ENCODE results near the gene ZNF688.
A peak's percentile ranks its signal among the peaks of the same experiment; 100 is the strongest.
"Not testable (repeated sequence)": the region's sequence is repeated elsewhere in the genome, so short reads cannot be mapped to it uniquely, and the experiment has no call there.

ZNF688 gene

DNA sequence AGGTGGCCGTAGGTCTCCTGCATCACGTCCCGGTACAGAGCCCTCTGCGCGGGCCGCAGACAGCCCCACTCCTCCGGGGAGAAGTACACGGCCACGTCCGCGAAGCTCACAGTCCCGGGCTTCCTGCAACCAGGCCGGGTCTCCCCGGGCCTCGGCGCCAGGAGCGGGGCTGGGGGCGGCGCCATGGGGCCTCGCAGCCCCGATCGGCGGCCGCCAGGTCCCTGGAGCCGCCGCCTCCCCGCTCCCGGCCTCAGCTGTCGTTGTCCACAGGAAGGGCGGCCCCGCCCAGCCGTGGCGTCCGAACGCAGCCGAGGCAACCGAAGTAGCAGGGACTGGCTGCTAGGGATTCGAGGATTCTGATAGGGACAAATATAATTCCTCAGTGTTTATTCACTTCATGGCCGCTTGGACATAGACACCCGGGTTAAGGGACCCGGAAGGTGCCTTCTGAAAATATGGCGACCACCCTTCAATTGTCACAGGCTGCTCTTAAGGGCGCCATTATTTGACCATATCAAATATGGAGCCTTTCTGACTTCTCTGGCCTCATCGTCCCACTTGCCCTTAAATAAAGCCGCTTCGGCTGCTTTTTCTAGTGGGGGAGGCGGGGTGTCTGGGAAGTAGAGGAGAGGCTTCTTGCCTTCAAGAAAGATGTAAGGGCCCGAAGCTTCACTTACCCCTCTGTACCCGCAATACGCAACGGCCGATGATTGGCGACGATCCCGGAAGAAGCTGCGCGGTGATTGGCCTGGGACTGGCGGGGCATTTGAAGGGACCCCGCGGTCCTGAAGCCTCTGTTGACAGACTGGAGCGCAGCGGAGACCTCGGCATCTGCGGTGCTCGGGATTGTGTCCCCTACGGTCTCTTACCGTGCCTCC lies at the start of gene ZNF688:
Gene ZNF688 (minus strand): TSS at position 270 of the 878 bp plus-strand sequence. CDS start 85 bp downstream, at position 185.
- peak; percentile 86 to 91 (median 86) for DNase-seq (ENCODE audit: low read depth in 3 of 3)

DNA sequence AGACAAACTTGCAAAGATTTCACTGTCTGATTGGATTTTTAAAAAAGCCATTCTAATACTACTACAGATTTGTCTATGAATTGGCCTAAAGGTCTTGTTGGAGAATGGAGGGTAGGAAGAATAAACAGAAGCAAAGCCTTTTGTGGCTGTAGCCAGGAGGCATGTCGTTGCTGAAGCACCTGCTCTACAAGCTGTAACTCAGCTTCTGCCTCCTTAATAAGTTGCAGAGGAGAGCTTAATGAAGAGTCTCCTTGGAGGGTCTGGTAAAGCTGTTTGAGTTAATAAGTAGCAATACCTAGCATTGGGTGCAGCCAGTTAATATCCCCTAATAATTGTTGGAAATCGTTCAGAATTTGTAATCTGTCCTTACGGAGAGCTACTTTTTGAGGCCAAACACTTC lies 48.7 kb upstream of the ZNF688 start:
- DNase-seq (ENCODE audit: low read depth in 3 of 3): no peak

DNA sequence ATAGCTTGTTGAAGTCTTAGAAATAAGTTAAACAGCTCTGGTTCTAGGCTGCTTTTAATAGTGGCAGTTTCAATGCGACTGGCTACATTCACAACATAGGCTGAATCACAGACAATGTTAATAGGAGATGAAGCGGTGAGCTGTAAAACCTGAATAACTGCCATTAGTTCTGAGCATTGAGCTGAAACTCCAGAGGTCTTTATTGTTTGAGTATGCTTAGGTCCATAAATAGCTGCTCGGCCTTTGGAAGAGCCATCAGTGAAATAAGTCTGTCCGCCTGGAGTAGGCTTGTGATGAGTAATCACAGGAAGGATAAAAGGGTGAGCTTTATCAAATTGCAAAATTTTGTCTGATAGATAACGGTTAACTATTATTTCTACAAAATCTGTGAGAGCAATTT lies 48.1 kb upstream of the ZNF688 start:
- no peak for DNase-seq (ENCODE audit: low read depth in 3 of 3)

DNA sequence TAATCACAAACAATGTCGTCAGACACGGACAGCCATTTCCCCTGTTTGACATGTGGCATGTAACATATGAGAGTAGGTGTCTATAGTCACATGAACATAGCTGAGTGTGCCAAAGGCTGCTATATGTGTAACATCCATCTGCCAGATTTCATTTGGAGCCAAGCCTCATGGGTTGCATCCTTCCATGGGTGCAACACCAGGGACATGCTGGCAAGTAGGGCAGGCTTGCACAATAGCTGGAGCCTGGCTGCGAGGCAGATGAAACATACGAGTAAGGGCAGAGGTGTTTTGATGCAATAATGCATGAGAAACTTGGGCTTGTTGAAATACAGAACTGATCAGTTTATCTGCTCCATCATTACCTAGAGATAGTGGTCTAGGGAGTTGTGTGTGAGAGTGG lies 47.7 kb upstream of the ZNF688 start:
- DNase-seq (ENCODE audit: low read depth in 3 of 3): no peak

DNA sequence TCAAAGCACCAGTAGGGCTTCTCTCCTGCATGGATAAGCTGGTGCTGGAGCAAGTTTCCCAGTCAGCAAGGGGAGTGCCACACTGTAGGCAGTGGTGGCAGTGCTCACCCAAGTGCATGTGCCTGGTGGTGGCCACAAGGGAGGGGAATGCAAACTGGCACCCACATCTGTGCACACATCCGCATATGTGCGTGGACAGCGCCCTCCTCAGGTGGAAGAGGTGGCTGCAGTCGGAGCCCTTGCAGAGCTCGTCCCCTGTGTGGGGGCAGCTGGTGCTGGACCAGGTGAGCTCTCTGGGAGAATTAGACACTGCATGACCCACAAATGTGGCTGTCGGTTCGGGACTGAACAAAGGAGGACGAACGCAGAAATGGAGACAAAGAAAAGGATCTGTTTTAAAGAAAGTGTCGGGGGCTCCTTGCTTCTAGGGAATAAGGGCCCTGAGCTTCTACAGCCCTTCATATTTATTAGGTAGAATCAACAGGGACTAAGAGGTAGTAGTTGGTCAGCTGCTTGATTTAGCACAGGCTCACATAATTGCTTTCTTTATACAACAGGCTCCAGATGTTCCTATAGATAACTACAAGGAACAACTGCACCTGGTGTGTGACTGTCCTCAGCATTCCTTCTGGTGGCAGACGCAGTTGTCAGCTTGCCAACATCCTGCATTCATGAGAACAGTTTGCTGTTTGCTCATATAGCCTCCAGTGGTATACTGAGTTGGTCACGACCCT lies 44.0 kb upstream of the ZNF688 start:
- peak; percentile 52 to 83 (median 54) for DNase-seq (ENCODE audit: low read depth in 3 of 3)

DNA sequence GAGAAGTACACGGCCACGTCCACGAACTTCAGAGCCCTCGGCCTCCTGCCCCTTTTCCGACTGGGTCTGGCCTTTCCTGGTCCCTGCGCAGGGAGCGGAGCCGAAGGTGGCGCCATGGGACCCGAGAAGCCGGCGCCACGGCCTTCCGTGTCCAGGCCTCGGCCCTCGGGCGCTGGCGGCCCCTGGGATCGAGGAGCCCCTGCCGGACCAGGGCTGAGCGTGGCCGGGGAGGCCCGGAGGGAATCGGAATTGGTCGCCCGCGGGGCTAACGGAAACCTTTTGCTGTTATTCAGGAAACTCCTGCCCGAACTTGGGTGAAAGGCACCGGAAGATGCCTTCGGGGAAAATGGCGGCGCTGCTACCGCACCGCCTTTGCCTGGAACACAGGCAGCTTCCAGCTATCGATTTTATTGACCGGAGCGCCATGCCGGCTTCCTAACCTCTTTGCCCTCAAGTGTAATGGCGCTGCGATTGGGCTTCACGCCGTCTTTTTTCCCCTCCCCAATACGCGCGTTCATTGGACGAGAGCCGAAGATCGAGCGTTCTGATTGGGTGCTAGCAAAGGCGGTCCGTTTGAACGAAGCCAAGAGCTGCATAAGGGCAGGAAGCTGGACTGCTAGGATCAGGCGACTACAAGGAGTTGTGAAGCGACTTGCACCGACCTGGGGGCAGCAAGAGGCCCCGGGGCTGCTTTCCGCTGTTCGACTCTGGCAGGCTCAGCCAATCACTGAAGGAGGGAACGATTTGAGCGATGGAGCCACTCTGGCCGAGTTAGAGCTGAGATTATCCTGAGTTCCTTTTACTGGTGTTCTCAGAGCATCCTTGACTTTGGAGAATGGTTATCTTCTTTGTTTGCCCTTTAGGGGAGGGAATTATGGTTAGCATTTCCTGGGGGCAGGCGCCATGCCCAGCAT lies 38.7 kb upstream of the ZNF688 start, which contains the start of gene ZNF689:
Gene ZNF689 (minus strand): TSS at position 464 of the 914 bp plus-strand sequence. CDS start 348 bp downstream, at position 116.
- peak; percentile 85 to 93 (median 93) for DNase-seq (ENCODE audit: low read depth in 3 of 3)

DNA sequence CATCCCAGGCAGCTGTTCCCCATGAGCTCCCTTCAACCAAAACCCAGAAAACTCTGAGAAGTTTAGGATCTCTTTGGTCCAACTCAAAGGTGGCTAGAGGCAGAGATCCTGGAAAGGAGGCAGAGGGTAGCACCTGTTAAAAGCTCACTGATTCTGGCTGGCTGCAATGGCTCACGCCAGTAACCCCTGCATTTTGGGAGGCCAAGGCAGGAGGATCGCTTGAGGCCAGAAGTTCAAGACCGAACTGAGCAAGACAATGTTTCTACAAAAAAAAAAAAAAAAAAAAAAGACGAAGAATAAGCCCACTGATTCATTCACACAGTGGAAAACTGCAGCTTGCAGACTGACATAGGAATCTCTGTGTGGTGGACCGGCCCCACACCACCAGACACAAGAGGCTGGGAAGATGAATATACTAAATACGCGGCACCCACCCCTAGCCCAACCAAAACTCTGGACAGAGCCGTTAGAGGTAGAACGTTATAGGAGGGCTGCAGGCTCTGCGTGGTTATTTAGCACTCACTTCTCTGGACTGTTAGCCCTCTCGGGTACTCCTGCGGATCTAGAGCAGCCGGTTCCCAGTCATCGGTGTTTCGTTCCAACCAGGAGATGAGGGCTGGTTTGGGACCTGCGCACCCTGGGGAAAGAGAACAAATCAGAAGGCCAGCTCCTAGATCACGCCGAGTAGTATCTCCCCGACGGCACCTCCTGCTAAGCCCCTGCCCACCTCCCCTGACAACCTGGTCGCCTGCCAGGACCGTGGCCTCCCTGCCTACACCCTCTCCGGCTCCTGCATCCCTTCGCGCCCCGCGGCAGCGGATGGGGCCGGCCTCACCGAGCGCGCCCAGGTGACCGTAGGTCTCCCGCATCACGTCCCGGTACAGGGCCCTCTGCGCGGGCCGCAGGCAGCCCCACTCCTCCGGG lies 37.8 kb upstream of the ZNF688 start:
- DNase-seq (ENCODE audit: low read depth in 3 of 3): peak in 1 of 3 experiments; percentile 46

DNA sequence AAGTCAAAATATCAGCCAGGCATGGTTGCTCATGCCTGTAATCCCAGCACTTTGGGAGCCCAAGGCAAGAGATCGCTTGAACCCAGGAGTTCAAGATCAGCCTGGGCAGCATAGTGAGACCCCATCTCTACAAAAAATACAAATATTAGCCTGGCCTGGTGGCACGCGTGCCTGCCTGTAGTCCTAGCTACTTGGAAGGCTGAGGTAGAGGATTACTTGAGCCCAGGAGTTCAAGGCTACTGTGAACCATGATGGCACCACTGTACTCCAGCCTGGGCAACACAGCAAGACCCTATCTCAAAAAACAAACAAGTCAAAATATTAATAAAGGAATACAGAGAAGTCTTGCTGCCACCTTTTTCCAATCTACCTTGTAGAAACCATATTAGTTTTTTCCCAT lies 34.5 kb upstream of the ZNF688 start:
- DNase-seq (ENCODE audit: low read depth in 3 of 3): no peak

DNA sequence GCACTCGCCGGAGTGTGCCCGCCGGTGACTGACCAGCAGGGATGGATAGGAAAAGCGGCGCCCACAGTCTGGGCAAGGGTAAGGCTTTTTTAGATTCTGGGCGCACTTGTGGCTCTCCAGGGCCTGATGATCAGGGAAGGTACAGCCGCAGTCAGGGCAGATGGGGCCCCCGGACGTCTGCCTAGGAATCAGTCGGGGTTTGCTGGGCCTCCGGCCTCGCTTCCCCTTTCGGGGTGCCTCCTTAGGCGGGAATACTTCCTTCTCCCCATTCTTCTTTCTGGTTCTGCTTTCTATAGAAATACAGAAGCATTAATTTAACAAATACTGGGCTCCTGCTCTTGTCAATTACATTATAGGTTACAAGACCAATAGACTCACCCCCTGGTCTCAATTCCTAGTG lies 33.6 kb upstream of the ZNF688 start:
- no peak for DNase-seq (ENCODE audit: low read depth in 3 of 3)

DNA sequence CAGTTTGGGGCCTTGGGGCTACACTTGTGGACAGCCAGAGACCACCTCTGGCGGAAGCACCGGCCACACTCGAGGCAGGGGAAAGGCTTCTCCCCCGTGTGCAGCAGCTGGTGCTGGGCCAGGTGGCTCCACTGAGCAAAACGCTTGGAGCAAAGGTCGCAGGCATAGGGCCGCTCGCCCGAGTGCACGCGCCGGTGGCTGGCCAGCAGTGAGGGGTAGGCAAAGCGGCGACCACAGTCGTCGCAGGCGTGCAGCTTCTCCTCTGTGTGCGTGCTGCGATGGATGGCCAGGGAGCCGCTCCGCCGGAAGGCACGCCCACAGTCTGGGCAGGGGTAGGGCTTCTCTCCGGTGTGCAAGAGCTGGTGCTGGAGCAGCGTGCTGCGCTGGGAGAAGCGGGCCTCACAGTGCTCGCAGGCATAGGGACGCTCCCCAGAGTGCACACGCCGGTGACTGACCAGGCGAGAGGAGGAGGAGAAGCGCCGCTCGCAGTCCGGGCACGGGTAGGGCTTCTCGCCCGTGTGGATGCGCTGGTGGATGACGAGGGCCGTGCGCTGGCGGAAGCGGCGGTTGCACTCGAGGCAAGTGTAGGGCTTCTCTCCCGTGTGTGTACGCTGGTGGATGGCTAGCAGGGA lies 32.9 kb upstream of the ZNF688 start:
- no peak for DNase-seq (ENCODE audit: low read depth in 3 of 3)

DNA sequence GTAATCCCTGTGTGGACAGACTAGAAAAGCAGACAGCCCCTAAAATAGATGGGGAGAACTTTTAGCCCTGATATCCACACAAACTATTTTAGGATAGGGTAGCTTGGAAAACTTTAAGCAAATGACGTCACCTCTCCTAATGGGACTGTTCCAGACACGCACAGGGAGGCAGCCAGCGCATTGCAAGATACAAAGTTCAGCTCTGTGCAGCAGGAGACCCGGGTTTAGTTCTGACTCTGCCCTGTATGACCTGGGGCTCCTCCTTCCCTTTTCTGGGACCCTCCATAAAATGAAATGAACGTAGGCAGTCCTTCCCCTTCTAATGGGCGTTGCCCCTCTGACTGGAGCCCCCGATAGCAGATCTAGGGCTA lies 32.4 kb upstream of the ZNF688 start:
- no peak for DNase-seq (ENCODE audit: low read depth in 3 of 3)

DNA sequence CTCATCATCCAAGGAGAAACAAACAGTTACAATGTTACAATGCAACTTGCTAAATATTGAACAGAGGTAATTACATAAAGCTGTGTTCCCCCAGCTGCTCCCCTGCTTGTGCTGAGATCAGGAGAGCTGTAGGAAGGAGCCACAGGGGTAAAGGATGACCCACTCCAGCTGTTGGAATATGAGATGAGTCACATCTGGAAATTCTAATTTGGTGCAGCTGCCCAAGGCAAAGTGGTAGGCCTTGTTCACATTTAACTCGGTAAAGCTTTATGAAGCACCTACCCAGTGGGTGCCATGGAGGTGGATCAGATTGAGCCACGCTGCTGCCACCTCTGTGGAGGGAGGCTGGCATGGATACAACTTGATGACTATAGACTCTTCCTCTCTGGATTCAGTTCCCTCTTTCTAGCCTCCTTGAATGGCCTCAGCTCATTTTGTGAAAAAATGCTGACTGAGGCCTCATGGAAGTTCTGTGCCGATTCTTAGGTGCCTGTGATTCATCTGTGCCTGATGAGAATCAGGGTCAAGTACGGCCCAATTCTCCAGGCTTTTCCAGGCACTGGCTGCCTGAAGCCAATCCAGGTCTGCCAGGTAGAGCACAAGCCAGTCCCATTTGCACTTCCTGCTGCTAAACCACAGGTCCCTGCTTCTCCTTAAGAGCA lies 31.2 kb upstream of the ZNF688 start:
- no peak for DNase-seq (ENCODE audit: low read depth in 3 of 3)

DNA sequence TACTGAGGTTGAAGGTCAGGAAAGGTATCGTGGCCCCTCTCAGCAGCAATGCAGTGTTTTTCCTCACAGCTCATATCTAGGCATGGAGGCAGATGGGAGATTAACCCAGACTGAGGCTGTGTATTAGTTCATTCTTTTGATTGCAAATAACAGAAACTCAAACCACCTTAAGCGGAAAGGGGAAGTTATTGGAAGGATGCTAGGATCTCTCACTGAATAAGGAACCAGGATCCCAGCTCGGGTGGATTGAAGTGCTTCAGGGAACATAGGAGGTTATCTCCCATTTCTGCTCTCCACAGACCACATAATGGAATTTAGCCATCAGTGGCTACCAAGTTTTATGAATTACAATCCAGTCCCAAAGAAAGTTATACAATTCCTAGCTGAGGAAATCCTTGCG lies 30.5 kb upstream of the ZNF688 start:
- DNase-seq (ENCODE audit: low read depth in 3 of 3): no peak

DNA sequence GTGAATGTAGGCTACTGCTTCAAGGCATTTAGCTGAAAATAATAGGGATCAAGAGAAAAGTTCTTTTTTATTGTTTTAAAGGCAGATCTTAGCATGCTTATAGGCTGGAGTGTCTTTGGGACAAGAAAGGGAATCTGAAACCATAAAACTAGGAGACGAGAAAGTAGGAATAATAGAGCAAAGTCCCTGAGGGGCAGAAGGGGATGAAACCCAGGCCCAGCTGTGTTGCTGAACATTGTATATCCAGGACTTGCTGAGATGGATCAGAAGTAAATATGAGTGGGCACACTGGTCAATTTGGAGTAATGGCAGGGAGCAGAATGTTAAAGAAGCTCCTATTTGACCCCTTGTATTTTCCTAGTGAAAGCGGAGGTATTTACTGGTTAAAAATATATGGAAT lies 29.4 kb upstream of the ZNF688 start:
- DNase-seq (ENCODE audit: low read depth in 3 of 3): no peak

DNA sequence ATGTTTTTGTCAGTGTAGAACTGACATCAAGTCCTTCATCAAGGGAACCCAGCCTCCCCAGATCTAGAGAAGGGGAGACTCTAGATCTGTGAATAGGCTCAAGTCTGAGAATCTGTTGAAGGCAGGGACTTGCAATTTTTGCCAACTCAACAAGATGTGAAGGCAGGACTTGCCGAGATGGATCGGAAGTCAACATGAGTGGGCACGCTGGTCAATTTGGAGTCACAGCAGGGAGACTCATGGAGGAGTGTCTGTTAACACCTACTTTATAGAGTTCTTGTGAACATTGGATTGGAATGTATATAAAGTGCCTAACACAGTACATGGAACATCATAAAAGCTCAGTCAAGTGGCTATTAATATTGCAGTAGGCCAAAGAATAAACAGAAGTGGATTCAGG lies 28.7 kb upstream of the ZNF688 start:
- no peak for DNase-seq (ENCODE audit: low read depth in 3 of 3)

DNA sequence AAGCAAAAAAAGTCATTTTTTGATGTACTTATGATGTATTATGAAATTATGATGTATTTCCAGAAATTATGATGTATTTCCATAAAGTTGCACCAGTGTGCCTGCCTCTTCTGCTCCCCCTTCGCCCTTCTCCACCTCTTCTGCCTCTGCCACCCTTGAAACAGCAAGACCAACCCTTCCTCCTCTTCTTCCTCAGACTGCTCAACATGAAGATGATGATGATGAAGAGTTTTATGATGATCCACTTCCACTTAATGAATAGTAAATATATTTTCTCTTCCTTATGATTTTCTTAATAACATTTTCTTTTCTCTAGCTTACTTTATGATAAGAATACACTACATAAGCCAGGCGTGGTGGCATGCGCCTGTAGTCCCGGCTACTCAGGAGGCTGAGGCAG lies 21.4 kb upstream of the ZNF688 start:
- DNase-seq (ENCODE audit: low read depth in 3 of 3): no peak

DNA sequence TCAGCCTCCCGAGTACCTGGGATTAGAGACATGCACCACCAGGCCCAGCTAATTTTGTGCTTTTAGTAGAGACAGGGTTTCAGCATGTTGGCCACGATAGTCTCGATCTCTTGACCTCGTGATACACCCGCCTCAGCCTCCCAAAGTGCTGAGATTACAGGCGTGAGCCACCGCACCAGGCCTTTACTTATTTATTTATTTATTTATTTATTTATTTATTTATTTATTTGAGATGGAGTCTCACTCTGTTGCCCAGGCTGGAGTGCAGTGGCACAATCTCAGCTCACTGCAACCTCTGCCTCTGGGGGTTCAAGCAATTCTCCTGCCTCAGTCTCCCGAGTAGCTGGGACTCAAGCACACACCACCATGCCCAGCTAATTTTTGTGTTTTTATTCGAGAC lies 19.4 kb upstream of the ZNF688 start:
- DNase-seq (ENCODE audit: low read depth in 3 of 3): not testable (repeated sequence)

DNA sequence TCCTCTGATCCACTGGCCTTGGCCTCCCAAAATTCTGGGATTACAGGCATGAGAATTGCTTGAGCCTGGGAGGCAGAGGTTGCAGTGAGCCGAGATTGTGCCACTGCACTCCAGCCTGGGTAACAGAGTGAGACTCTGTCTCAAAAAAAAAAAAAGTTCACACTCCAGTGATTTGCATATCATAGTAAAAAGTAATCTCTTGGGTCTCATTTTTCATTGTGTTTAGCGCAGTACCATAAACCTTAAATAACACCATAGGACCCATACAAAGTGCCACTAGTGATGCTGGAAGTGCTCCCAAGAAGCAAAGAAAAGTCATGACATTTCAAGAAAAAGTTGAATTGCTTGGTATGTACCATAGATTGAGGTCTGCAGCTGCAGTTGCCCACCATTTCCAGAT lies 18.1 kb upstream of the ZNF688 start:
- DNase-seq (ENCODE audit: low read depth in 3 of 3): not testable (repeated sequence)

DNA sequence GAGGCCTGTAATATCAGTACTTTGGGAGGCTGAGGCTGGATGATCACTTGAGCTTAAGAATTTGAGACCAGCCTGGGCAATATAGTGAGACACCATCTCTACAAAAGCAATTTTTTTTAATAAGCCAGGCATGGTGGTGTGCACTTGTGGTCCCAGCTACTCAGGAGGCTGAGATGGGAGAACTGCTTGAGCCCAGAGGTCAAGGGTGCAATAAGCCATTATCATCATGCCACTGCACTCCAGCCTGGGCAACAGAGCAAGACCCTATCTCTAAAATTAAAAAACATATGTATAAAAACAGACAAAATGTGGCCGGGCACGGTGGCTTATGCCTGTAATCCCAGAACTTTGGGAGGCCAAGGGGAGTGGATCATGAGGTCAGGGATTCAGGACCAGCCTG lies 17.1 kb upstream of the ZNF688 start:
- no peak for DNase-seq (ENCODE audit: low read depth in 3 of 3)

Measured in stimulated activated CD4-positive, alpha-beta T cell treated with anti-CD3 and anti-CD28 coated beads, TNF-alpha, amount 100 ng/mL, for 24 hours (primary cell).